Neural cell (in vitro differentiated cells): ENCODE data around the gene SPINK2. TPM values are rescaled to one million over a fixed set of nuclear protein-coding genes. Genes with fewer than 3 reads are reported as not detected.

ENCODE experiments used
- H2AFZ ChIP-seq: fragments of 200-600, 300-800 bp; sonication (generic), shearing (Covaris generic); 2 replicates; pipeline ENCODE4 v1.6.0; 2014; ENCODE audit warnings: low read depth, mild to moderate bottlenecking, antibody characterized with exemption, low read length, moderate library complexity
- H3F3A ChIP-seq: fragments of 200-600 bp; shearing (Covaris generic); 2 replicates; pipeline ENCODE4 v1.6.1; 2016; ENCODE audit warnings: mild to moderate bottlenecking, moderate library complexity, mixed read lengths, antibody characterized with exemption, low read length; ENCODE audit not compliant: insufficient read depth, poor library complexity, severe bottlenecking
- H3K27ac ChIP-seq: fragments of 200-600, 300-800 bp; sonication (generic), shearing (Covaris generic); 2 replicates; pipeline ENCODE4 v1.5.1; 2014; ENCODE audit warnings: mild to moderate bottlenecking, low read length, moderate library complexity
- H3K27me3 ChIP-seq: fragments of 300-800, 200-600 bp; sonication (generic), shearing (Covaris generic); 2 replicates; pipeline ENCODE4 v1.6.0; 2014; ENCODE audit warnings: mild to moderate bottlenecking, low read depth, low read length, moderate library complexity; ENCODE audit not compliant: insufficient read depth
- H3K36me3 ChIP-seq: fragments of 300-800, 200-600 bp; sonication (generic), shearing (Covaris generic); 2 replicates; pipeline ENCODE4 v1.5.1; 2014; ENCODE audit warnings: mild to moderate bottlenecking, antibody characterized with exemption, low read length, moderate library complexity; ENCODE audit not compliant: insufficient read depth
- H3K4me2 ChIP-seq: fragments of 300-800, 200-600 bp; sonication (generic), shearing (Covaris generic); 2 replicates; pipeline ENCODE4 v1.6.0; 2014; ENCODE audit warnings: mild to moderate bottlenecking, low read length
- H3K4me3 ChIP-seq: fragments of 300-800, 200-600 bp; sonication (generic), shearing (Covaris generic); 2 replicates; pipeline ENCODE4 v1.5.1; 2014; ENCODE audit warnings: mild to moderate bottlenecking, low read length, moderate library complexity
- H3K79me2 ChIP-seq: fragments of 200-600 bp; shearing (Covaris generic); replicated peaks from 2 replicates; pipeline ENCODE4 v1.6.0; 2014; ENCODE audit warnings: mild to moderate bottlenecking, low read length, moderate library complexity; ENCODE audit not compliant: insufficient read depth
- H3K9ac ChIP-seq: fragments of 300-800, 200-600 bp; sonication (generic), shearing (Covaris generic); 2 replicates; pipeline ENCODE4 v1.6.1; 2016; ENCODE audit warnings: mild to moderate bottlenecking, low read length, mixed read lengths
- H3K9me2 ChIP-seq: fragments of 200-600 bp; shearing (Covaris generic); 2 replicates; pipeline ENCODE4 v1.6.1; 2016; ENCODE audit warnings: mild to moderate bottlenecking, low read length, mixed read lengths; ENCODE audit not compliant: insufficient read depth
- H3K9me3 ChIP-seq: fragments of 200-600, 300-800 bp; sonication (generic), shearing (Covaris generic); 2 replicates; pipeline ENCODE4 v1.6.1; 2016; ENCODE audit warnings: mild to moderate bottlenecking, mixed run types, low read length, moderate library complexity, mixed read lengths
- H4K20me1 ChIP-seq: fragments of 200-600 bp; shearing (Covaris generic); 2 replicates; pipeline ENCODE4 v1.6.1; 2016; ENCODE audit warnings: mild to moderate bottlenecking, mixed run types; ENCODE audit not compliant: insufficient read depth
- EP300 ChIP-seq: fragments of 450-650 bp; conservative IDR thresholded peaks from 2 replicates; pipeline ENCODE4 v1.6.1; 2014; ENCODE audit warnings: antibody characterized with exemption, mild to moderate bottlenecking, moderate library complexity; ENCODE audit not compliant: poor library complexity, severe bottlenecking
- EZH2 ChIP-seq: fragments of 200-600, 300-800 bp; shearing (Covaris generic), sonication (generic); IDR thresholded peaks from 2 replicates; pipeline ENCODE4 v1.6.1; 2014; ENCODE audit warnings: antibody characterized with exemption, low read length, borderline replicate concordance, mild to moderate bottlenecking; ENCODE audit not compliant: insufficient read depth, poor library complexity, severe bottlenecking
- MXI1 ChIP-seq: fragments of 450-650 bp; conservative IDR thresholded peaks from 2 replicates; pipeline ENCODE4 v1.6.1; 2014; ENCODE audit warnings: antibody characterized with exemption, mild to moderate bottlenecking; ENCODE audit not compliant: poor library complexity, severe bottlenecking
- POLR2AphosphoS5 ChIP-seq: IDR thresholded peaks from 2 replicates; pipeline ENCODE4 v1.6.1; 2012
- RAD21 ChIP-seq: fragments of 450-650 bp; conservative IDR thresholded peaks from 2 replicates; pipeline ENCODE4 v1.6.1; 2014; ENCODE audit warnings: antibody characterized with exemption, mild to moderate bottlenecking, moderate library complexity
- SMC3 ChIP-seq: fragments of 450-650 bp; conservative IDR thresholded peaks from 2 replicates; pipeline ENCODE4 v1.6.1; 2014; ENCODE audit warnings: antibody characterized with exemption, mild to moderate bottlenecking, moderate library complexity; ENCODE audit not compliant: poor library complexity
- TAF1 ChIP-seq: IDR thresholded peaks from 2 replicates; pipeline ENCODE4 v1.6.1; 2012; ENCODE audit warnings: low read depth
- polyA plus RNA-seq: library from polyadenylated mRNA; depleted of rRNA; stranded (reverse); fragments of >200 nt; gene quantifications from 2 replicates; pipeline ENCODE4 v1.2.3, GENCODE V29; 2014
- TF ChIP-seq, protein P1 (sequence below): fragments of 450-650 bp; IDR thresholded peaks from 2 replicates; pipeline ENCODE4 v1.5.1; 2014; ENCODE audit warnings: antibody characterized with exemption, mild to moderate bottlenecking, moderate library complexity; ENCODE audit not compliant: poor library complexity, severe bottlenecking
- TF ChIP-seq, protein P2 (sequence below): IDR thresholded peaks from 2 replicates; pipeline ENCODE4 v1.6.1; 2012; ENCODE audit warnings: borderline replicate concordance

The SPINK2 gene
- polyA plus RNA-seq, 1 donor from 2014 or later, result 1.4 TPM

DNA sequence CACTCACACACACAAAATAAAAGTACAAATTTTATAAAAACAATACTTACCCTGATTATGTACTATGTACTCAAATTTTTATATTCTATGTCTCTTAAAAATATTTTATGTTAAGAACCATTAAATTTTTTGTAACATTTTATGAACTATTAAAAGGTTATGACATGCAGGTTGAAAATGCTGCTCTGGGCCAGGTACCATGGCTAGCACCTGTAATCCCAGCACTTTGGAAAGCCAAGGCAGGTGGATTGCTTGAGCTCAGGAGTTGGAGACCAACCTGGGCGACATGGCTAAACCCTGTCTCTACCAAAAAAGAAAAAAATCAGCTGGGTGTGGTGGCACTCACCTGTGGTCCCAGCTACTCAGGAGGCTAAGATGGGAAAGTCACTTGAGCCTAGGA lies 29.4 kb upstream of the SPINK2 start:
- Histone ChIP-seq H3K27me3 (no peaks in the 10 kb centered on the region), H3K4me3 (no peak overlapping the region), H3K9me3 (no peaks in the 10 kb centered on the region), H4K20me1 (no peaks in the 10 kb centered on the region), H3K79me2 (no peaks in the 10 kb centered on the region), H3K4me2 (no peak overlapping the region), H3K36me3 (no peaks in the 10 kb centered on the region), H3K9me2 (no peaks in the 10 kb centered on the region), H3K9ac (no peak overlapping the region), H3F3A (no peaks in the 10 kb centered on the region), H2AFZ (no peak overlapping the region), H3K27ac (no peak overlapping the region)
- no peak for TF ChIP-seq MXI1
- TF ChIP-seq TAF1, result no peak
- TF ChIP-seq SMC3, result no peak
- TF ChIP-seq POLR2AphosphoS5, result no peak
- TF ChIP-seq, protein P1, sequence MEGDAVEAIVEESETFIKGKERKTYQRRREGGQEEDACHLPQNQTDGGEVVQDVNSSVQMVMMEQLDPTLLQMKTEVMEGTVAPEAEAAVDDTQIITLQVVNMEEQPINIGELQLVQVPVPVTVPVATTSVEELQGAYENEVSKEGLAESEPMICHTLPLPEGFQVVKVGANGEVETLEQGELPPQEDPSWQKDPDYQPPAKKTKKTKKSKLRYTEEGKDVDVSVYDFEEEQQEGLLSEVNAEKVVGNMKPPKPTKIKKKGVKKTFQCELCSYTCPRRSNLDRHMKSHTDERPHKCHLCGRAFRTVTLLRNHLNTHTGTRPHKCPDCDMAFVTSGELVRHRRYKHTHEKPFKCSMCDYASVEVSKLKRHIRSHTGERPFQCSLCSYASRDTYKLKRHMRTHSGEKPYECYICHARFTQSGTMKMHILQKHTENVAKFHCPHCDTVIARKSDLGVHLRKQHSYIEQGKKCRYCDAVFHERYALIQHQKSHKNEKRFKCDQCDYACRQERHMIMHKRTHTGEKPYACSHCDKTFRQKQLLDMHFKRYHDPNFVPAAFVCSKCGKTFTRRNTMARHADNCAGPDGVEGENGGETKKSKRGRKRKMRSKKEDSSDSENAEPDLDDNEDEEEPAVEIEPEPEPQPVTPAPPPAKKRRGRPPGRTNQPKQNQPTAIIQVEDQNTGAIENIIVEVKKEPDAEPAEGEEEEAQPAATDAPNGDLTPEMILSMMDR, result no peak
- no peak for TF ChIP-seq RAD21
- TF ChIP-seq, protein P2, sequence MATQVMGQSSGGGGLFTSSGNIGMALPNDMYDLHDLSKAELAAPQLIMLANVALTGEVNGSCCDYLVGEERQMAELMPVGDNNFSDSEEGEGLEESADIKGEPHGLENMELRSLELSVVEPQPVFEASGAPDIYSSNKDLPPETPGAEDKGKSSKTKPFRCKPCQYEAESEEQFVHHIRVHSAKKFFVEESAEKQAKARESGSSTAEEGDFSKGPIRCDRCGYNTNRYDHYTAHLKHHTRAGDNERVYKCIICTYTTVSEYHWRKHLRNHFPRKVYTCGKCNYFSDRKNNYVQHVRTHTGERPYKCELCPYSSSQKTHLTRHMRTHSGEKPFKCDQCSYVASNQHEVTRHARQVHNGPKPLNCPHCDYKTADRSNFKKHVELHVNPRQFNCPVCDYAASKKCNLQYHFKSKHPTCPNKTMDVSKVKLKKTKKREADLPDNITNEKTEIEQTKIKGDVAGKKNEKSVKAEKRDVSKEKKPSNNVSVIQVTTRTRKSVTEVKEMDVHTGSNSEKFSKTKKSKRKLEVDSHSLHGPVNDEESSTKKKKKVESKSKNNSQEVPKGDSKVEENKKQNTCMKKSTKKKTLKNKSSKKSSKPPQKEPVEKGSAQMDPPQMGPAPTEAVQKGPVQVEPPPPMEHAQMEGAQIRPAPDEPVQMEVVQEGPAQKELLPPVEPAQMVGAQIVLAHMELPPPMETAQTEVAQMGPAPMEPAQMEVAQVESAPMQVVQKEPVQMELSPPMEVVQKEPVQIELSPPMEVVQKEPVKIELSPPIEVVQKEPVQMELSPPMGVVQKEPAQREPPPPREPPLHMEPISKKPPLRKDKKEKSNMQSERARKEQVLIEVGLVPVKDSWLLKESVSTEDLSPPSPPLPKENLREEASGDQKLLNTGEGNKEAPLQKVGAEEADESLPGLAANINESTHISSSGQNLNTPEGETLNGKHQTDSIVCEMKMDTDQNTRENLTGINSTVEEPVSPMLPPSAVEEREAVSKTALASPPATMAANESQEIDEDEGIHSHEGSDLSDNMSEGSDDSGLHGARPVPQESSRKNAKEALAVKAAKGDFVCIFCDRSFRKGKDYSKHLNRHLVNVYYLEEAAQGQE, result no peak
- no peak for TF ChIP-seq EP300
- no peak for TF ChIP-seq EZH2

DNA sequence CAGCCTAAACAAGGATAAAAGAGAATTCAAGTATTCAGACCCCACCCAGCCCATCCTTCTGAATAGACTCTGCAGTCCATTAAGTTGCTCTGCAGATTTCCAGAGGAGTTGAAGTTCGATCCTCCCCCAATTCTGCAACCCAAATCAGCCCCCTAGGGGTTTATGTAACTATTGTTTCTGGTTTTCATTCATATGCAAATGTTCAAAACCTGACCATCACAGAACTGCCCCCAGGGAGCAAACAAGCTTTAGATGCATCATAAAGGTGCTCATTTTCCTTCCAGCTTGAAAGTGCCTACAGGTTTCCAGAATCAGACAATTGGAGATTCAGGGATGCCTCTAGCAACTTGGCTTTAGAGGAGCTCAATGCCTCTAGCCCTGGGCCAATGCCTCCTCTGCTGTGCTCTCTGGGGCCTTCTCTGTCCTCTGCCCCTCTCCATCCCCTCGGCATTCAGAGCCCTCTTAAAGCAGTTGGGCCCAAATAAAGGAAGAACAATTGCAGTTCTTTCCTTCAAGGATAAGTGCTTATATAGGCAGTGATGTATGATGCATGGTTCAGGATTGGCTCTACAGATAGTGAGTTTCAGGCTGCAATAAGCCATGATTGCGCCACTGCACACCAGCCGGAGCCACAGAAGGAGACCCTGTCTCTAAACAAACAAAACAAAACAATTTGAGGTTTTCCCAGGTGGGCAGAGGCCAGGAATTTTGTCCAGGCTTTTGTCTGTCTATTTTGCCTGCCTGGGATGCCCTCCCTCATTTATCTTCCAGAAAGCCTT lies 23.5 kb upstream of the SPINK2 start:
- TF ChIP-seq, protein P1, result no peak
- TF ChIP-seq SMC3, result no peak
- TF ChIP-seq RAD21, result no peak
- no peak for TF ChIP-seq TAF1
- TF ChIP-seq POLR2AphosphoS5, result no peak
- no peak for TF ChIP-seq EP300
- no peak for TF ChIP-seq EZH2
- Histone ChIP-seq H3K36me3 (no peaks in the 10 kb centered on the region), H3K9ac (no peak overlapping the region), H3K4me2 (no peak overlapping the region), H2AFZ (no peak overlapping the region), H3K27me3 (no peaks in the 10 kb centered on the region), H3F3A (no peaks in the 10 kb centered on the region), H3K27ac (no peak overlapping the region), H3K79me2 (no peaks in the 10 kb centered on the region), H4K20me1 (no peaks in the 10 kb centered on the region), H3K4me3 (no peak overlapping the region), H3K9me2 (no peaks in the 10 kb centered on the region), H3K9me3 (no peaks in the 10 kb centered on the region)
